IMR-90 (cell line): ENCODE measurements around the gene LY9. TPM values are rescaled to one million over a fixed set of nuclear protein-coding genes. Genes with fewer than 3 reads are reported as not detected.

Experiments used
- ATAC-seq: fragments of 200-7000 bp; cut with Tn5 transposase; 2 replicates; pipeline ENCODE4 v1.9.1; 2020; ENCODE audit warnings: low read depth, mild to moderate bottlenecking, moderate library complexity
- BruUV-seq: library from RNA; stranded (reverse); fragments of 400-500 nt; replicated peaks from 2 replicates; lab custom pipeline; 2021; lab: Mats Ljungman, UMichigan
- CTCF ChIA-PET: fragments of 300-600 bp; formaldehyde crosslinking; extraction: SDS; loops from one replicate; lab custom pipeline; 2021; ENCODE audit warnings: antibody characterized with exemption; lab: Yijun Ruan, JAX
- POLR2A ChIA-PET: fragments of 300-600 bp; sonication (Branson Sonifier 250); formaldehyde crosslinking; loops from one replicate; lab custom pipeline; 2022; ENCODE audit warnings: antibody characterized with exemption; ENCODE audit not compliant: unreplicated experiment; lab: Charles Lee
- DNase-seq: peaks from one replicate; pipeline ENCODE4 v3.0.0; 2013
- H2AFZ ChIP-seq: replicated peaks from 2 replicates; pipeline ENCODE3; 2013; ENCODE audit warnings: low read length, mild to moderate bottlenecking; ENCODE audit not compliant: poor library complexity
- H2AK5ac ChIP-seq: 2 replicates; pipeline ENCODE4 v1.6.1; 2013; ENCODE audit warnings: low read depth, low read length, inconsistent platforms
- H2AK9ac ChIP-seq: replicated peaks from 2 replicates; pipeline ENCODE3; 2013; ENCODE audit warnings: mild to moderate bottlenecking, low read depth, low read length, moderate library complexity; ENCODE audit not compliant: poor library complexity
- H2BK120ac ChIP-seq: 2 replicates; pipeline ENCODE4 v1.6.1; 2013; ENCODE audit warnings: low read depth, low read length, inconsistent platforms
- H2BK15ac ChIP-seq: 3 replicates; pipeline ENCODE4 v1.6.1; 2013; ENCODE audit warnings: low read depth, low read length, inconsistent platforms
- H2BK20ac ChIP-seq: 2 replicates; pipeline ENCODE4 v1.6.1; 2013; ENCODE audit warnings: low read depth, mild to moderate bottlenecking, inconsistent platforms, low read length, moderate library complexity
- H2BK5ac ChIP-seq: 2 replicates; pipeline ENCODE4 v1.6.1; 2013; ENCODE audit warnings: mild to moderate bottlenecking, low read depth, low read length, inconsistent platforms; ENCODE audit not compliant: poor library complexity, severe bottlenecking
- H3K14ac ChIP-seq: replicated peaks from 2 replicates; pipeline ENCODE4 v1.6.1; 2013; ENCODE audit warnings: low read depth, low read length, inconsistent platforms
- H3K18ac ChIP-seq: 2 replicates; pipeline ENCODE4 v1.6.1; 2013; ENCODE audit warnings: low read depth, low read length, control low read depth
- H3K23ac ChIP-seq: 2 replicates; pipeline ENCODE4 v1.6.1; 2013; ENCODE audit warnings: low read depth, low read length, inconsistent platforms
- H3K27ac ChIP-seq: 2 replicates; pipeline ENCODE4 v1.5.1; 2013; ENCODE audit warnings: mild to moderate bottlenecking, control low read depth, low read length; ENCODE audit not compliant: insufficient read depth
- H3K27me3 ChIP-seq: 2 replicates; pipeline ENCODE4 v1.6.1; 2013; ENCODE audit warnings: low read length; ENCODE audit not compliant: control insufficient read depth, insufficient read depth
- H3K36me3 ChIP-seq: 2 replicates; pipeline ENCODE4 v1.6.1; 2013; ENCODE audit warnings: low read length, mixed read lengths; ENCODE audit not compliant: control insufficient read depth, insufficient read depth
- H3K4ac ChIP-seq: 2 replicates; pipeline ENCODE4 v1.6.1; 2013; ENCODE audit warnings: low read depth, low read length, inconsistent platforms
- H3K4me1 ChIP-seq: 2 replicates; pipeline ENCODE4 v1.6.1; 2013; ENCODE audit warnings: low read length, mixed read lengths; ENCODE audit not compliant: control insufficient read depth, insufficient read depth
- H3K4me2 ChIP-seq: 2 replicates; pipeline ENCODE4 v1.6.1; 2013; ENCODE audit warnings: low read depth, mild to moderate bottlenecking, control low read depth, low read length, moderate library complexity
- H3K4me3 ChIP-seq: 2 replicates; pipeline ENCODE4 v1.5.1; 2013; ENCODE audit warnings: low read depth, mild to moderate bottlenecking, control low read depth, low read length, moderate library complexity; ENCODE audit not compliant: insufficient read depth
- H3K56ac ChIP-seq: 2 replicates; pipeline ENCODE4 v1.6.1; 2013; ENCODE audit warnings: low read length, inconsistent platforms; ENCODE audit not compliant: insufficient read depth; ENCODE audit errors: extremely low read depth
- H3K79me1 ChIP-seq, 2 experiments: 2 replicates each; pipeline ENCODE4 v1.6.1; 2013; ENCODE audit warnings: low read length in 2 of 2, inconsistent platforms in 1 of 2, low read depth in 1 of 2
- H3K9ac ChIP-seq: 2 replicates; pipeline ENCODE4 v1.6.1; 2013; ENCODE audit warnings: low read depth, low read length, control low read depth
- H3K9me1 ChIP-seq: 2 replicates; pipeline ENCODE4 v1.6.1; 2013; ENCODE audit warnings: low read length, inconsistent platforms; ENCODE audit not compliant: insufficient read depth
- H3K9me3 ChIP-seq: 2 replicates; pipeline ENCODE4 v1.6.1; 2013; ENCODE audit warnings: low read length; ENCODE audit not compliant: control insufficient read depth, insufficient read depth
- H4K20me1 ChIP-seq: 2 replicates; pipeline ENCODE4 v1.6.1; 2013; ENCODE audit warnings: low read length, inconsistent platforms; ENCODE audit not compliant: insufficient read depth
- H4K5ac ChIP-seq: 2 replicates; pipeline ENCODE4 v1.6.1; 2013; ENCODE audit warnings: mild to moderate bottlenecking, low read depth, low read length, control low read depth
- H4K8ac ChIP-seq, 2 experiments: 2 replicates each; pipeline ENCODE4 v1.6.1; 2013; ENCODE audit warnings: low read depth in 2 of 2, low read length in 2 of 2, control low read depth in 1 of 2, inconsistent platforms in 1 of 2
- H4K91ac ChIP-seq: 2 replicates; pipeline ENCODE4 v1.6.1; 2013; ENCODE audit warnings: low read depth, low read length, inconsistent platforms; ENCODE audit not compliant: insufficient read depth
- CEBPB ChIP-seq: IDR thresholded peaks from 2 replicates; pipeline ENCODE4 v1.6.1; 2012; ENCODE audit warnings: low read depth, low read length, improper control_type of control experiment
- CHD1 ChIP-seq: IDR thresholded peaks from 2 replicates; pipeline ENCODE4 v1.6.1; 2012; ENCODE audit warnings: low read depth, low read length, improper control_type of control experiment
- POLR2A ChIP-seq: IDR thresholded peaks from 2 replicates; pipeline ENCODE4 v1.6.1; 2012; ENCODE audit warnings: mild to moderate bottlenecking, low read depth, low read length
- RAD21 ChIP-seq: IDR thresholded peaks from 2 replicates; pipeline ENCODE4 v1.6.1; 2012; ENCODE audit warnings: low read length, improper control_type of control experiment
- WGBS, 2 experiments: methylation state at CpG; one replicate each; pipeline versions ENCODE4 v1.1.5 to v1.1.7; 2013; ENCODE audit warnings: missing lambda C conversion rate in 2 of 2; ENCODE audit not compliant: insufficient read length in 1 of 2; ENCODE audit errors: extremely low coverage in 2 of 2; 5-methylcytosine and 5-hydroxymethylcytosine counted together
- dilution Hi-C: fragments of 300-500 bp; cut with HindIII; formaldehyde crosslinking; loops from one replicate; pipeline ENCODE4 v1.14.3; 2018; ENCODE audit warnings: low sequenced_read_pairs; ENCODE audit not compliant: unreplicated experiment
- in situ Hi-C: fragments of 300-500 bp; cut with MboI; formaldehyde crosslinking; loops from 3 replicates; pipeline ENCODE4 v1.14.3; 2019; ENCODE audit warnings: low sequenced_read_pairs, inconsistent platforms, mixed read lengths
- intact Hi-C: fragments of 100-400 bp; cut with micrococcal nuclease; formaldehyde crosslinking; loops from 2 replicates; pipeline ENCODE4 v1.10.0; 2022
- polyA plus RNA-seq, 3 experiments: library from polyadenylated mRNA; depleted of rRNA; stranded (reverse); fragments of >200 nt; gene quantifications; 2 replicates each; pipeline ENCODE4 v1.2.3, GENCODE V29; 2012; ENCODE audit warnings: low replicate concordance in 1 of 3
- total RNA-seq: library from RNA; depleted of rRNA; stranded (reverse); fragments of >200 nt; gene quantifications from 2 replicates; pipeline ENCODE4 v1.2.3, GENCODE V29; 2012

Gene LY9
- total and polyA plus RNA-seq, 2 of the 4 experiments (the other 2 are of a cell fraction) = not detected

DNA sequence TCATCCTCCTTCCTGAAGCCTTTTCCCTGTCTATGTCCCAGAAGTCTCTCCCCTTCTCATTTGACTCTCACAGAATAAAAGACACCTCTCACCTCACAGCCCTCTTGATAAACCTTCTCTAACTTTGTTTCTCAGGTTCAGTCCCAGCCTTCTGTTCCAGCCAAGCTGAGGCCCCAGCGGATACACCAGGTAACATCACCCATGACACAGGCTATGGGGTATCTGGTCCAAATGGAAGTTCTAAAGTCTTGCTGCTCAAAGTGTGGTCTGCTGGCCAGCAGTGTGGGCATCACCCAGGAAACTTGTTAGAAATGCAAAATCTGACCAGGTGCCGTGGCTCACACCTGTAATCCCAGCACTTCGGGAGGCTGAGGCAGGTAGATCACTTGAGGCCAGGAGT is 23.2 kb downstream of the LY9 start:
- in situ Hi-C loops (no loop called here), dilution Hi-C loops (no loop called here), intact Hi-C loops (no loop called here)
- Histone ChIP-seq H2AK5ac (no peak overlapping the region), H3K27ac (no peak overlapping the region), H3K4me2 (no peak overlapping the region), H3K4me3 (no peak overlapping the region), H4K91ac (no peak overlapping the region), H3K27me3 (no peaks in the 10 kb centered on the region), H3K23ac (no peak overlapping the region), H3K4ac (no peak overlapping the region), H3K56ac (no peak overlapping the region), H3K79me1 (no peaks in the 10 kb centered on the region), H4K5ac (no peak overlapping the region), H2AK9ac (no peak overlapping the region), H2BK5ac (no peak overlapping the region), H3K36me3 (no peaks in the 10 kb centered on the region), H3K14ac (no peak overlapping the region), H3K9me1 (no peaks in the 10 kb centered on the region), H2BK15ac (no peak overlapping the region), H3K18ac (no peak overlapping the region), H2AFZ (no peak overlapping the region), H3K4me1 (no peaks in the 10 kb centered on the region), H4K20me1 (no peaks in the 10 kb centered on the region), H2BK20ac (no peak overlapping the region), H2BK120ac (no peak overlapping the region), H3K9ac (no peak overlapping the region), H3K9me3 (no peaks in the 10 kb centered on the region), H4K8ac (no peak overlapping the region)
- WGBS, 2 experiments = 0% methylated on average over 1 of the region's 3 CpGs; no CpG with 5 or more reads in 1 of the 2 experiments
- ChIA-PET CTCF (no interaction called here), POLR2A (no interaction called here)
- no TSS peak for BruUV-seq
- TF ChIP-seq CEBPB (no peak), RAD21 (no peak), CHD1 (no peak), POLR2A (no peak)
- ATAC-seq = no peak
- DNase-seq = no peak
